GM19023 (cell line): ENCODE results near the gene GRIP1.
"Not testable (repeated sequence)": the region's sequence is repeated elsewhere in the genome, so short reads cannot be mapped to it uniquely, and the experiment has no call there.

ENCODE experiments used
- ATAC-seq: cut with Tn5 transposase; IDR thresholded peaks from one replicate; pipeline ENCODE4 v1.9.1; 2021; ENCODE audit warnings: mild to moderate bottlenecking, moderate library complexity; ENCODE audit not compliant: unreplicated experiment

GRIP1 gene

DNA sequence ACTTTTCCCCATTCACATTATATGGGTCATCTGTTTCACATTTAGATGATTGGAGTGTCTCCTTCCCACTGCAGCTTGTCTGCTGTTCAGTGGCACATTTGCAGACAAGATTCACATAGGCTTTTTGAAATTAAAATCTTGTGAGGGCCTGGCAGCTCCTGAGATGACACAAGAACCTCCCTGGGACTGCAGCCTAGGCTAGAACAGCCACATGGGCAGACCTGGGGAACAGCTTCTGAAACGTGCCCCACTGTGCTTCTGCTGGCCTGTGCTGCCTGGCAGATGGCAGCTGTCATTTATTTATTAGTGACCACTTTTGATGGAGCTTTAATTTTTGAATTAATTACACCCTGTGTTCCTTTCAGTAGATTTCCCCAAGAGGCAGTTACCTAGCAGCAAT lies 137.4 kb downstream of the GRIP1 start:
- no peak for ATAC-seq

DNA sequence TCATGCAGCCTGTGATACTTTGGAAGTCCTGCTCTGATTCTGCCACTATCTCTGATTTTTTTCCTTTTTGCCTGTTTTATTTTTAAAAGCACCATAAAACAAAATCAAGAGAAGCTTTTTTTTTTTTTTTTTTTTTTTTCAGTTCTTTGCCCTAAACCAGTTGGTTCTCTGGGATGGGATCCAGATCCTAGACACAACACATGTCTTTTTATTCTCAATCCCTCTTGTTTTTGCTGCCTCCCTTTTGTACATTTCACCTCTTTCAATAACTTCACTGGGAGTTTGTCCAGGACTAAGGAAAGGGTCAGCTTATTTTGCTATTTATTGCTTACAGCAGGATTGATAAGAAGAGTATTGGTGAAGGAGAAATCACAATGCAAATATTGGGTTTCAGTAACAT lies 139.4 kb downstream of the GRIP1 start:
- no peak for ATAC-seq

DNA sequence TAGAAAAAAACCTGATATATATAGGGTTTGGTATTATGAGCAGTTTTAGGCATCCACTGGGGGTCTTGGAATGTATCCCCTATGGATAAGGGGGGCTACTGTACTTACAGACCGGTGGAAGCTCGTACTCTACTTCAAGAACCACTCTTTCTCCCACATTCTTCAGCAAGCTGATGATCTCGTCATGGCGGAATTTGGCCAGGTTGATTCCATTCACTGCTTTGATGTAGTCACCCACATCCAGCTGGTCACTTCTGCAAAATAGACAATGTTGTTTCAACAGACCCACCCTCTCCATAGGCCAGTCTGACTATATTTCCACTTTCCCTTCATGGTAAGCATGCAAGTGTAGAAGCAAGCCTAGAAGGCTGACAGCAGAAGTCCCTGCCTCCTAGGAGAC lies 139.9 kb downstream of the GRIP1 start:
- no peak for ATAC-seq

DNA sequence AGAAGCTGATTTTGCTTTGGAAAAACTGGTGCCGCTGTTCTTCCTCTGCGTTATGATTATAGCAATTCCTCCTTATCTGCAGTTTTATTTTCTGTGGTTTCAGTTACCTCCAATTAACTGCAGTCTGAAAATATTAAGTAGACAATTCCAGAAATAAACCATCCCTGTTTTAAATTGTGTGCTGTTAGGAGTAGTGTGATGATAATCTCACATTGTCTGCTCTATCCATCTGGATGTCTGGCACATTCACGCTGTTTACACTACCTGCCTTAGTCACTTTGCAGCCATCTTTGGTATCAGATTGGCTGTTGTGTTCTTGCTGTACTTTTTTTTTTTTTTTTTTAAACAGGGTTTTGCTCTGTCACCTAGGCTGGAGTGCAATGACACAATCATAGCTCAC lies 141.0 kb downstream of the GRIP1 start:
- no peak for ATAC-seq

DNA sequence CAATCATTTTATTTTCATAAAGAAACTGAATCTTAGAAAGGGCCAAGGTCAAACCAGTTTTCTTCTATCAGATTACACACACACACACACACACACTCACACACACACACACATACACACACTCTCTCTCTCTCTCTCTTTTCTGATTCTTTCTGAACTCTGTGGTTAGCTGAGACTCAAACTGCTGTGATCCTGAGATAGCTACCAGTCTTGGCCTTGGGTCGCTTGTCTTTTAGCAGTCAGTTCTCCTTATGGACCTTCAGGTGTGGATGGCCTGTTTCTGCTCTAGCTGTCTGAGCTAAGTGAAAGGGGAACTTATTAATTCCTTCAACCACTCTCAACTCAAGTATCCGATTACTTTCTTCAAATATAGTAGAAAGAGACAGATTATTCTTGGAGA lies 145.1 kb downstream of the GRIP1 start:
- no peak for ATAC-seq

DNA sequence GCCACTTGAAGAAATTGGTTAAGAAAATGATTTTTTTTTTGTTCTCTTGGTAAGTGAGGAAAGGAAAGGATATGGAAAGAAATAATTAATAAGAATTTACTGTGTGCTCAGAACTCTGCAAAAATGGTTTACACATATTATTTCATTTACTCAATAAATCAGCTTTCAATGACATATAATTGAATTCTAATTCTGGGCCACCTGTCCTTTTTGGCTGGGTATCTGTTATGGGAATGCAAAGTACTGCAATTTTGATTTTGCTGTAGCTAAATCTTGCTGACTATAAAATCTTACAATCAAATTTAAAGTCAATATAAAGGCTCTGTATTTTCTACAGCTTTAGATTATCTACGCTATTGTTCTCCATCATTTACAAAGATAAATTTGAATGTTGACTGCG lies 147.1 kb downstream of the GRIP1 start:
- no peak for ATAC-seq

DNA sequence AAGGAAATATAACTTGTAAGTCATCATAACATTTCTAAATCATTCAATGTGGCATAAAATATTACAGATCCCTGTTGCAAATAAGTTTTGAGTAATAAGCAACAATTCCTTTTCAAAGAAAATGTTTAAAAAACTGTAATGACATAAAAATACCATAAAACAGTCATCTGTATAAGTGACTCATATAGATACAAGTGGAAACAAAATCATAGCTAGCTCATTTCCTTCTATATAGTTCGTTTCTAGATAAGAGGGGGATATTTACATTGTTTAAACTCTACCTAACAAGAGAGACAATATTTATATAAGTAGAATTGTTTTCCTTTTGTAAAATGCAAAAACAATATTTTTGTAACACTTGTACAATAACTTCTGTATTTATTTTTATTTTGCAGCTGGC lies 148.9 kb downstream of the GRIP1 start:
- ATAC-seq = no peak

DNA sequence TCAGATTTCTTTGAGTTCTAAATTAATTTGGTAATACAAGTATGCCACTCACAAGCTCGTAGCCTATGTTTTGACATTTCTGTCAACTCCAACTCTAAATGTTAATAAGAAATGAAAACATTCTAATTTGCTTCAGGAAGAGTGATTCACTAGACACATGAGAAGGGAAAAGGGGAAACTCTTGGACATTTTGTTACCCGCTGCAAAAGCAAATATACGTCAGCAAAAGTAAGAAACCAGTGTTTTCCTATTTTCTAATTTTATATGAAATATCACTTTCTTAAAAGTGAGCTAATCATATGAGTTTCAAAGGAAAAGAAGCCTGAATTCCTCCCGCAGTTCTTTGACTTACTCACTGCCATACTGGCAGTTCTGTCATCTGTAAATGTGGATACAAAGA lies 162.3 kb downstream of the GRIP1 start:
- no peak for ATAC-seq

DNA sequence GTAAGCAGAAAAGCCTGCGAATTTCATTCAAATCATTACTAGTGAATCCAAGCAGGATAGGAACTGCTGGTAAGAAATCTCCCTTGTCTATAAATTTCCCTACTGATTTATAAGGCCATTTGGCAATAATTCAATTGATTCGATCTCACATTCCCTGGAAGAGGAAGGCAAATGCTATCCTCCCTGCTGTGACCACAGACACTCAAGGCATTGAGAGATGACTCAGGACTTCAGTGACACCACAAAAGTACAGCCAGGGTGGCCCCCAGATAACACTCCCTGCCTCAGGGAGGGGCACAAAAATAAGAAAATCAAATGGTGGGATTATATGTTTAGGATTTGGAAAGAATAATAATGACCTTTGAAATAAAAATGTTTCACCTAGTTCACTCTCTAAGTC lies 162.7 kb downstream of the GRIP1 start:
- no peak for ATAC-seq

DNA sequence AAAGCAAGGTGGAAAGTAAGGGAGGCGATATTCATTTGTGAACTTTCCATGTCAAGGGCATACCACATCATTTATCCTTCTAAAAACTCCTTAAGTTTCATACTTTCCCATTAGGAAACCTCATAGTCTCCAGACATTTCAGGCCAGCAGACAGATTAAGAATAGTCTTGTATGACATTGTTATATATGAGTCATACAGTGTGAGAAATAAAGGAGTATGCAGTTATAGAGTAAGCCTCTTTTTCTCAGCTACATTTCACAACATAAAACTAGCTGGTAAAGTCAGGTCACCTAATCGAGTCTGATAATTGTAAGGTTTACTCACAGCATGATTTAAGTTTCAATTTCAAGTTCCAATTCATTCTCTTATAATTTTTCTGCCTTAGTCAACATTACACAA lies 164.3 kb downstream of the GRIP1 start:
- ATAC-seq = no peak

DNA sequence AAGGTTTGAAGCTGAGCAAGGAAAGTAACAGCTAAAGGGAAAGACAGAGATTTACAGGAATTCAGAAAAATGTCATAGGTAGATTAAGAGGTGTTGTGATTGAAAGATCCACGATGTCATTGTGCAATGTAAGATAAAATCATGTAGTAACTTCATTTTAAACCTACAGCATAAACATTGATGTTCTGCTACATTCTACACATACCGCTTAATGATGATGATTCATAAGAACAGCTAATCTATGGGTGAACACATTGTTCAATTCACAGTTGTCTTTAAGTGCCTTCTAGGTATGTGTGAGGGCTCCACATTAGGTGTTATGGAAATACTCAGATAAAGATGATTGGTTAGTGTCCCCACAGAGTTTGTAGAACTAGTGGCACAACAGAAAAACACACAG lies 170.9 kb downstream of the GRIP1 start:
- no peak for ATAC-seq

DNA sequence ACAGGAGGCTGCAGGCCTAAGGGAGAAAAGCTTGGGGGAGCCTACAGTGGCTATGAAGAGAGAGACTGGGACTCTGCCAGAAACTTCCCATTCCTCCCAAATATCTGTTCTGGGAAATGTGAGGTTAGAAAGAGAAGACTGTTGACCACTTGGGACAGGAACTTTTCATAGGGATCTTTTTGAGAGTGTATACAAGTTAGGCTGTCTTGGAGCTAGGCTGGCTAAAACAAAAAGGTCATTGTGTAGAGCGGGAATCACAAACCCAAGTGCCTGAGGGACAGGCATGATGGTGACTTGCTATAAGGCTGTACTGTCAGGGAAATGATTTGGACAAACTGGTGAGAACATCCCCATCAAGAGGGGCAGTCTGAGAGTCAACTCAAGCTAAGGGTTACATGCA lies 175.1 kb downstream of the GRIP1 start:
- ATAC-seq = no peak

DNA sequence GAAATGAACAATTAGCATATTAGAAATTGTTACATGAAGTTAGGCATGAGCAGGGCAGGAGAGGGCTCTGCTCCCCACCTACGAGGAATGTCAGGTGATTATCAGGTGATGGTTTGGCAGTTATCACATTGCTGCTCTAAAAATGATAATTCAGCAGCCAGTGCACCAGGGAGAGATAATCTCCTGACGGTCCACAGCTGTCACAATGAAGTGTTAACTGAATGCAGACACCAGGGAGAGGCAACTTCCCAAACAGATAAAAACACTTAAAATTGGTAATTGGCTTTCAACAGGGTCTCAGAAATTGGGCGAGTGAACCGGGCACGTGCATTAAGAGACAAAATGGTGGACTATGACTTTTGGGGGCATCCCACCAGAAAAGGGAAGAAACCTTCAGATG lies 176.0 kb downstream of the GRIP1 start:
- ATAC-seq = no peak

DNA sequence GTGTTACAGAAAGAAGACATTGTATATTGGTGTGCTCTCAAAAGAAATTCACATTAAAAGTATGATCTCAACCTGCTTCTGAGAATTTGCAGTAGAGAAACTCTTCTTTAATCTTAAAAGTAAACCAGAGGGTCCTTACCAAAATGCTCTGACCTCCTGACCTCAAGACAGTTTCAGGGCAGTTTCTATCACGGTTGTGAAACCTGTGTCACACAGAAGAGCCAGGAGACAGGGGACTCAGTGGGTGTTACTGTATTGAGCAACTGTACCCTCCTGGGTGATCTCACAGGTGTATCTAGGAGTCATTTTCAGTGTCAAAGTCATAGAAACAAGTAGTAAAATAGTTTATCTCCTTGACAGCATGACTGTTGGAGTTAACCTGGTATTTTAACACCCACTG lies 178.0 kb downstream of the GRIP1 start:
- peak; percentile 92 for ATAC-seq

DNA sequence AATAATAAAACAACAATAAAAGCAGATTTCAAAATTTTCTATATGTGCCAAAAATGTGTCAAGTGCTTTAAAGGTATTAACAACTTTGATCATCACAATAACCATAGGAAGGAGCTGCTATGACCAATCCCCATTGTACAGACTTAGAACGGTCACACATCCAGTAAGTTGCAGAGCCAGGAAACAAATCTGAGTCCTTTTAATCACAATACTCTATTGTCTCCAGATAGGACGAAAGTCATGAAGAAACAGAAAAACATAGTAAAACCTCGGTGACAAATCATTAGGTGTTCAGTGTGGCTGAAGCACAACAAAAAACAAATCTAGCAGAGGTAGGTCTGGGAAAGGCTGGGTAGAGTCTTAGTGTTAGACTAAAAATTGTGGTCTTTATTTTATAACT lies 178.8 kb downstream of the GRIP1 start:
- ATAC-seq = no peak

DNA sequence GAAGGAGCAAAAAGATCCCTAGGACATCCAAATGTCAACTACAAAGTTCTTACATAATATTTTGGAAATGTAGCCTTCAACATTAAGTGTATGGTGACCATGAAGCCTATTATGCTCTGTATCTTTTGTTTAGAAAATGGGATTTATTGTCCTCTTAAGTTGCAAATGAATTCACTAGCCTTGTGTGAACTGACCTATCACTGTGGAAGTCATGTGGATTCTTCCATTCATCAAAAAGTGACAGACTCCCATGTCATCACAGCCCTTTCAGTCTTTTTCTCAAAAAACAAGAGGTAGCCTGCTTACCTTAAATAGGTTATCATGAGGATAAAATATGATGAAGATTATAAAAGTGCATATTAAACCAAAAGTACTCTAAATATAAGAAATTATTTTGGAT lies 179.9 kb downstream of the GRIP1 start:
- no peak for ATAC-seq

DNA sequence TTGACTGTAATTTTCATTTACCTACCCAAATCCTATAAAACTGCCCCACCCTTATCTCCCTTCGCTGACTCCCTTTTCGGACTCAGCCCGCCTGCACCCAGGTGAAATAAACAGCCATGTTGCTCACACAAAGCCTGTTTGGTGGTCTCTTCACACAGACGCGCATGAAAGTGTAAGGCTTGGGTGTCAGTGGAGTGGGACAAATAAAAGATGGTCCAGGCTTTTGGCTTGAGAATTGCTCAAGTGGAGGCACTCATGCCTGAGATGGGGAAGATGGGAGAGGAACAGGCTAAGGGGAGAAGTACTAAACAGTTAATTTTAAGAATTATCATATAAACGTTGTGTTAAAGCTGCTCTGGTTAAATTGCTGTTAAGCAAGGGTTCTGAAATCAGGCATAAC lies 180.8 kb downstream of the GRIP1 start:
- not testable (repeated sequence) for ATAC-seq

DNA sequence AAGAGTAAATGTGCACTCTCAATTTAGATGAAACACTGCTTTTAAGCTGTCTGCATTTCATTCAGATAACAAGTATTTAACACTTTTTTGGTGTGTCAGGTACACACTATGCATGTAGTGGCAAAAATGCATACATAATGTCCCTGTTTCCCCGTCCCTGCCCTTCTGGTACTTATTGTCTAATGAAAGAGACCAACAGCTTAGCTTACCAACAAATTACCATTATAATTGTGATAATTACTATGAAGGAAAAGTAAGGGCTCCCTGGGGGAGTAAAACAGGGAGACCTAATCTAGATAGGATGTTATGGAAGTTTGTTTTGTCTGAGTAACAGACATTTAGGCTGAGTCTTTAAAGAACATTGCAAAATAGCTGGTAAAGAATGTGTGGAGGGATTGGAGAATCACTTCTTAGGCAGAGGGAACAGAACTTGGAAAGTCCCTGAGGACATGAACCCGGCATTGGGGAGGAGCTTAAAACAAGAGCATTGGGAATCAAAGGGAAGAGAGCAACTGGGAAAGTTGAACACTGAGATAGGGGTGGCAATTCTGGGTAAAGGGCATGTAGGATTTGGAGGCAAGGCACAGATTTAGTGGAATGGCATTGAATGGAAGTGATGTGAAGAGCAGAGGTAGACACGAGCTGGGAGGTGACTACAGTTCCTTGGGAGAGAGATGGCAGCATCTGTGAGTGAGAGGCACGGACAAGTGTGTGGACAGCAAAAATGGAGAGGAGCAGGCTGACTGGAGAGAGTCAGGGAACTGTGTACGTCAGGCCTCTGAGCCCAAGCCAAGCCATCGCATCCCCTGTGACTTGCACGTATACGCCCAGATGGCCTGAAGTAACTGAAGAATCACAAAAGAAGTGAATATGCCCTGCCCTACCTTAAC lies 181.6 kb downstream of the GRIP1 start:
- ATAC-seq = no peak

DNA sequence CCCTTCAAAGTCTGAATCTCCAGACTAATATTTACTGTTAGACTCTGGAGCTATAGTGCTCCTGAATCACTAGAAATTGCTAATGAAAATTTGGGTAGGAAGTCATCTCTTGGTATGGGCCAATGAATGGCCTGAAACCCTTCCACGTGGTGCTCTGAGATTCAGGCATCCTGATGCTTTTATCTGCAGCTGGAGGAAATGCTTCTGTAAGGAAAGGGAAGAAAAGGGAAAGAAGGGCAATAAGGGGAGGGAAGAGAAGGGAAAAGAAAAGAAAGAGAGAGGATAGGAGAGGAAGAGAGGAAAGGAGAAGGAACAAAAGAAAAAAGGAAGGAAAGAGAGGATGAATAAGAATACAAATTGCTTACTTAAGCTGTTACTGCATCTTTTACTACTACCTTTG lies 182.3 kb downstream of the GRIP1 start:
- no peak for ATAC-seq

DNA sequence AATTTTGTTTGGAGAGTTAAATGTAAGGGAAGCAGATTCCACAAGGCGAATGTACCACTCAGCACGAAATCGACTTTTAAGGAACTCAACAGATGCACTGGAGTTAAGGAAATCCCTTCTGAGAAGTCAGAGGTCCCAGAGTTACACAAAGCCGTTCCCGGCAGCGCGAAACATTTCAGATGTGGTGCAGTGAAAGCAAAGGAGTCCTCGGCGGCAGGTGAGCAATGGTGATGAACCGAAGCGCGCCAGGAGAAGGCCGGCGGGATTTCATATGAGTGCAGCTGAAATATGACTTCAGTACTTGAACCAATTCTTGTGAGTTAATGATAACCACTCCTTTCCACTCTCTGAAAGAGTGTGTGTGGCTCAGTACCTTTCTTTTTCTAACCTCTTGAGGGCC lies 183.2 kb downstream of the GRIP1 start:
- no peak for ATAC-seq

DNA sequence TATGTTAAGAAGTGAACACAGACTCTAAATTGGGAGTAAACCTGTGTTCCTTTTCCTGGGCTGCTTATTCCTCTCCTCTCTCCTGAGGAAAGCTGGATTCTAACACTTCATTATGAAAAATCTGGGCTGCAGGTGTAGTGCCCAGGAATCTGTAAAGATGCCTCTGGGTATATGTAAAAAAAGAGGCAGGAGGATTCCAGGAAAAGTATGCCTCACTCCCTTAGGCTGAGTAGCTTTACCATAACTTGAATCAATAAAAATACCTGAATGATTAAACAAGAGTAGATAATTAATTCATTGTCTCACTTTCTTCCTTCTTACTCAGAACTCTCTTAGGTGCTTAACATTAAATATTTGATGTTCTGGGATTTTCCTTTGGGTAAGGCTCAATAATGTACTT lies 185.1 kb downstream of the GRIP1 start:
- no peak for ATAC-seq

DNA sequence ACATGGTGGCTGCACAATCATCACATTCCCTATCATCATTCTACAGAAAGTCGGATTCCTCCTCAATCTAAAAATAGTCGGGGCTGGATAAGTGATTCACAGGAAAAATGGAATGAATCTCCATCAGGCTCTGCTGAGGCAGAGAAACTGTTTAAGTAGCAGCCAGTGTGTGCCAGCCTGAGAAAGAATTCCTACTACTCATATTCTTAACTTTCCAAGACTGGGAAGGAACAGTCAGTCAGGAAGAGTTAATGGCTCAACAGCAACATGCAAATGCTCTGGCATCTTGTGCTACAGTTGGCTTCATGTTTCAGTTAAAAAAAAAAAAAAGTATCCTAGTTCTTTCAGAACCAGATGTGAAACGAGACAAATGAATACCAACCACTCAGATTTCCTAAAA lies 187.0 kb downstream of the GRIP1 start:
- ATAC-seq = no peak
